HG03378 (cell line): ENCODE data around the gene SPACA6.
"Not testable (repeated sequence)": the region's sequence is repeated elsewhere in the genome, so short reads cannot be mapped to it uniquely, and the experiment has no call there.

ENCODE experiments used
- ATAC-seq: cut with Tn5 transposase; IDR thresholded peaks from one replicate; pipeline ENCODE4 v1.9.1; 2021; ENCODE audit warnings: mild to moderate bottlenecking, moderate library complexity; ENCODE audit not compliant: unreplicated experiment

The SPACA6 gene

GRCh38 chr19:51733742-51734522, 40.8 kb downstream of the SPACA6 start:
- ATAC-seq: no peak

- no peak for ATAC-seq
Observed at GRCh38 chr19:51735759-51736449, 42.8 kb downstream of the SPACA6 start.

- no peak for ATAC-seq
Observed at GRCh38 chr19:51737389-51737788, 44.3 kb downstream of the SPACA6 start.

- ATAC-seq: no peak
Observed at GRCh38 chr19:51737924-51738323, 44.8 kb downstream of the SPACA6 start.

GRCh38 chr19:51738523-51738922, 45.4 kb downstream of the SPACA6 start:
- ATAC-seq: not testable (repeated sequence)

GRCh38 chr19:51739466-51740213, 46.5 kb downstream of the SPACA6 start:
- ATAC-seq: no peak

GRCh38 chr19:51740356-51740755, 47.2 kb downstream of the SPACA6 start:
- ATAC-seq: no peak

GRCh38 chr19:51742789-51743188, 49.7 kb downstream of the SPACA6 start:
- no peak for ATAC-seq

GRCh38 chr19:51743405-51743804, 50.3 kb downstream of the SPACA6 start:
- ATAC-seq: no peak

GRCh38 chr19:51746731-51747130, 53.6 kb downstream of the SPACA6 start:
- ATAC-seq: no peak

- ATAC-seq: no peak
Observed at GRCh38 chr19:51749979-51750378, 56.8 kb downstream of the SPACA6 start.

- ATAC-seq: no peak
Observed at GRCh38 chr19:51750400-51751094, 57.4 kb downstream of the SPACA6 start.

GRCh38 chr19:51751655-51752054, 58.5 kb downstream of the SPACA6 start, which contains the start of gene FPR1:
Gene FPR1 (minus strand): TSS chr19:51751878. CDS start chr19:51746994, 4,884 bp downstream.
- no peak for ATAC-seq

- ATAC-seq: no peak
Observed at GRCh38 chr19:51754109-51754508, 61.0 kb downstream of the SPACA6 start.

- ATAC-seq: no peak
Observed at GRCh38 chr19:51754770-51755169, 61.6 kb downstream of the SPACA6 start.
